Panc1 (cell line): ENCODE data around the gene SOX11. TPM values are rescaled to one million over a fixed set of nuclear protein-coding genes. Genes with fewer than 3 reads are reported as not detected.
"Not testable (repeated sequence)": the region's sequence is repeated elsewhere in the genome, so short reads cannot be mapped to it uniquely, and the experiment has no call there.

ENCODE experiments used
- ATAC-seq: fragments of 200-7000 bp; cut with Tn5 transposase; 2 replicates; pipeline ENCODE4 v1.9.1; 2020; ENCODE audit warnings: mild to moderate bottlenecking, moderate library complexity
- Bru-seq: library from RNA; stranded (reverse); fragments of 400-500 nt; gene quantifications from one replicate; lab custom pipeline; 2021; lab: Mats Ljungman, UMichigan
- BruChase-seq, 2 experiments: library from RNA; stranded (reverse); fragments of 400-500 nt; gene quantifications; one replicate each; lab custom pipeline; 2021; lab: Mats Ljungman, UMichigan
- BruUV-seq: library from RNA; stranded (reverse); fragments of 400-500 nt; replicated peaks from 2 replicates; lab custom pipeline; 2021; lab: Mats Ljungman, UMichigan
- CTCF ChIA-PET: fragments of 300-600 bp; sonication (Branson Sonifier 250); formaldehyde crosslinking; loops from one replicate; lab custom pipeline; 2022; ENCODE audit warnings: antibody characterized with exemption; lab: Charles Lee
- POLR2A ChIA-PET: fragments of 300-600 bp; sonication (Branson Sonifier 250); formaldehyde crosslinking; loops from one replicate; lab custom pipeline; 2022; ENCODE audit warnings: antibody characterized with exemption; lab: Charles Lee
- DNase-seq: peaks from one replicate; pipeline ENCODE4 v3.0.0-alpha.2; 2010; ENCODE audit warnings: low read depth, low spot score
- H3K27ac ChIP-seq: 2 replicates; pipeline ENCODE4 v1.5.1; 2011; ENCODE audit warnings: mild to moderate bottlenecking, low read length, inconsistent platforms
- H3K27me3 ChIP-seq: fragments of 200-500 bp; sonication (Bioruptor generic); 2 replicates; pipeline ENCODE4 v1.6.0; 2014; ENCODE audit warnings: low read length, inconsistent platforms; ENCODE audit not compliant: control insufficient read depth, insufficient read depth
- H3K36me3 ChIP-seq: fragments of 200-500 bp; sonication (Bioruptor generic); 2 replicates; pipeline ENCODE4 v1.5.1; 2014; ENCODE audit warnings: inconsistent platforms, mild to moderate bottlenecking, low read length, moderate library complexity; ENCODE audit not compliant: control insufficient read depth, insufficient read depth
- H3K4me1 ChIP-seq: 2 replicates; pipeline ENCODE4 v1.5.1; 2011; ENCODE audit warnings: inconsistent platforms, mild to moderate bottlenecking, low read length, moderate library complexity; ENCODE audit not compliant: control insufficient read depth, insufficient read depth
- H3K4me3 ChIP-seq, 2 experiments: 2 replicates each; pipeline ENCODE4 v1.5.1; 2011 to 2012; ENCODE audit warnings: low read depth in 2 of 2, low read length in 2 of 2, mild to moderate bottlenecking in 2 of 2, inconsistent platforms in 1 of 2, moderate library complexity in 1 of 2
- H3K9me3 ChIP-seq: fragments of 200-500 bp; sonication (Bioruptor generic); 2 replicates; pipeline ENCODE4 v1.5.1; 2014; ENCODE audit warnings: low read depth, mild to moderate bottlenecking, inconsistent platforms, low read length, moderate library complexity; ENCODE audit not compliant: control insufficient read depth, insufficient read depth
- POLR2AphosphoS5 ChIP-seq: IDR thresholded peaks from 2 replicates; pipeline ENCODE4 v1.6.1; 2012; ENCODE audit warnings: mild to moderate bottlenecking, low read depth, low read length, moderate library complexity
- SIN3A ChIP-seq: IDR thresholded peaks from 2 replicates; pipeline ENCODE4 v1.6.1; 2012; ENCODE audit warnings: low read depth, mild to moderate bottlenecking, low read length, moderate library complexity, borderline replicate concordance; ENCODE audit not compliant: insufficient read depth
- TCF7L2 ChIP-seq: IDR thresholded peaks from 2 replicates; pipeline ENCODE4 v1.6.1; 2011; ENCODE audit warnings: mild to moderate bottlenecking, low read depth, low read length, inconsistent platforms
- in situ Hi-C: cut with HindIII; loops from 2 replicates; pipeline ENCODE4 v1.10.0; 2016; ENCODE audit warnings: low sequenced_read_pairs, low pct_unique_long_range_greater_than_20kb
- intact Hi-C: fragments of 100-400 bp; cut with micrococcal nuclease; formaldehyde crosslinking; loops from one replicate; pipeline ENCODE4 v1.10.0; 2022; ENCODE audit not compliant: unreplicated experiment
- long read RNA-seq: library from polyadenylated mRNA; unstranded; transcript quantifications from one replicate; pipeline ENCODE4 v2.0.0, GENCODE V29; 2021; ENCODE audit not compliant: unreplicated experiment
- polyA plus RNA-seq: library from polyadenylated mRNA; unstranded; fragments of >200 nt; gene quantifications from one replicate; pipeline ENCODE4 v1.2.1, GENCODE V29; 2012; ENCODE audit warnings: missing spikeins; ENCODE audit not compliant: insufficient read length
- total RNA-seq: library from RNA; stranded (reverse); gene quantifications from one replicate; pipeline ENCODE4 v1.2.1, GENCODE V29; 2021; ENCODE audit not compliant: unreplicated experiment
- TF ChIP-seq, protein P1 (sequence below), 2 experiments: IDR thresholded peaks; 2 replicates each; pipeline ENCODE4 v1.6.1; 2011 to 2012; ENCODE audit warnings: low read depth in 2 of 2, control low read depth in 1 of 2, low read length in 1 of 2, mild to moderate bottlenecking in 1 of 2, moderate library complexity in 1 of 2; ENCODE audit not compliant: insufficient read depth in 1 of 2
- TF ChIP-seq, protein P2 (sequence below): fragments of 450-650 bp; IDR thresholded peaks from 2 replicates; pipeline ENCODE4 v1.5.1; 2017; ENCODE audit warnings: mild to moderate bottlenecking

SOX11 gene
- total RNA-seq, result not detected
- not detected for polyA plus RNA-seq
- percentile 11 among the genes with signal in this experiment for Bru-seq, nascent RNA
- percentile 9 among the genes with signal in this experiment for BruChase-seq, experiment 1, labeled RNA remaining after a 2-hour chase
- BruChase-seq, experiment 2, labeled RNA remaining after a 6-hour chase, result percentile 9 among the genes with signal in this experiment
- long read RNA-seq, result 0 reads

DNA sequence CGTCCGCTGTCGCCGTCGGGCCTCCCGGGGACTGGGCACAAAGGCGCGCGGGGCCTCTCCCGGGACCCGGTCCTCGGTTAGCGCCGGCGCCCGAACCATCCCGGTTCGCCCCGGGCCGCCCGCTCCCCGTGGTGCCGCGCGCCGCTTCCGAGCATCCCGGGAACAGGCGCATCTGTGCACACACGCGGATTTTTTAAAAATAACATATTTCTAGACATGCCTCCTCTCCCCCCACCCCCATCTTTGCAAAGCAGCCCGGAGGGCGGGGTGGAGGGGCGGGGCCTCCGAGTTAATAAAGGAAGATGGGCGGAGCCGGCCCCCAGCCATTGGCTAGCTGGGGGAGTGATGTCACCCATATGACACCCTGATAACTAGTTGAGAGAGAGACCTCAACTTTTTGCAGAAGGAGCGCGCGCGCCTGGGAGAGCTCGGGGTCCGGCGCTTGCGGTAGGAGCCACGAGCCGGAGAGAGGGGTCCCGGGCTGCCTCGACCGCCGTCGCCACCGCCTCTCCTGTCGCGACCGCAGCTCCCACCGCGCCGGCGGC is at the start of gene SOX11:
TSS of gene SOX11 (plus strand) at position 400 of the 545 bp plus-strand sequence. CDS start 338 bp downstream, outside the sequence.
- intact Hi-C loops, result no loop called here
- Histone ChIP-seq H3K4me1 (no peaks in the 10 kb centered on the region), H3K9me3 (no peaks in the 10 kb centered on the region), H3K27ac (no peak within 1 kb of the TSS), H3K36me3 (no peaks in the 10 kb centered on the region), H3K27me3 (no peaks in the 10 kb centered on the region), H3K4me3 (peak within 1 kb of the TSS in 1 of 2 experiments; percentile 37; a peak in 1 of 4 replicates)
- ATAC-seq, result no peak
- ChIA-PET CTCF (no interaction called here), POLR2A (no interaction called here)
- TF ChIP-seq, protein P1, sequence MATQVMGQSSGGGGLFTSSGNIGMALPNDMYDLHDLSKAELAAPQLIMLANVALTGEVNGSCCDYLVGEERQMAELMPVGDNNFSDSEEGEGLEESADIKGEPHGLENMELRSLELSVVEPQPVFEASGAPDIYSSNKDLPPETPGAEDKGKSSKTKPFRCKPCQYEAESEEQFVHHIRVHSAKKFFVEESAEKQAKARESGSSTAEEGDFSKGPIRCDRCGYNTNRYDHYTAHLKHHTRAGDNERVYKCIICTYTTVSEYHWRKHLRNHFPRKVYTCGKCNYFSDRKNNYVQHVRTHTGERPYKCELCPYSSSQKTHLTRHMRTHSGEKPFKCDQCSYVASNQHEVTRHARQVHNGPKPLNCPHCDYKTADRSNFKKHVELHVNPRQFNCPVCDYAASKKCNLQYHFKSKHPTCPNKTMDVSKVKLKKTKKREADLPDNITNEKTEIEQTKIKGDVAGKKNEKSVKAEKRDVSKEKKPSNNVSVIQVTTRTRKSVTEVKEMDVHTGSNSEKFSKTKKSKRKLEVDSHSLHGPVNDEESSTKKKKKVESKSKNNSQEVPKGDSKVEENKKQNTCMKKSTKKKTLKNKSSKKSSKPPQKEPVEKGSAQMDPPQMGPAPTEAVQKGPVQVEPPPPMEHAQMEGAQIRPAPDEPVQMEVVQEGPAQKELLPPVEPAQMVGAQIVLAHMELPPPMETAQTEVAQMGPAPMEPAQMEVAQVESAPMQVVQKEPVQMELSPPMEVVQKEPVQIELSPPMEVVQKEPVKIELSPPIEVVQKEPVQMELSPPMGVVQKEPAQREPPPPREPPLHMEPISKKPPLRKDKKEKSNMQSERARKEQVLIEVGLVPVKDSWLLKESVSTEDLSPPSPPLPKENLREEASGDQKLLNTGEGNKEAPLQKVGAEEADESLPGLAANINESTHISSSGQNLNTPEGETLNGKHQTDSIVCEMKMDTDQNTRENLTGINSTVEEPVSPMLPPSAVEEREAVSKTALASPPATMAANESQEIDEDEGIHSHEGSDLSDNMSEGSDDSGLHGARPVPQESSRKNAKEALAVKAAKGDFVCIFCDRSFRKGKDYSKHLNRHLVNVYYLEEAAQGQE (IDR thresholded peaks at IDR 0.05; ENCODE audit: insufficient read depth in 1 of 2, low read depth in 2 of 2, low read length in 1 of 2), result no peak
- no peak for TF ChIP-seq SIN3A
- BruUV-seq, result no TSS peak
- in situ Hi-C loops, result no loop called here
- no peak for DNase-seq

DNA sequence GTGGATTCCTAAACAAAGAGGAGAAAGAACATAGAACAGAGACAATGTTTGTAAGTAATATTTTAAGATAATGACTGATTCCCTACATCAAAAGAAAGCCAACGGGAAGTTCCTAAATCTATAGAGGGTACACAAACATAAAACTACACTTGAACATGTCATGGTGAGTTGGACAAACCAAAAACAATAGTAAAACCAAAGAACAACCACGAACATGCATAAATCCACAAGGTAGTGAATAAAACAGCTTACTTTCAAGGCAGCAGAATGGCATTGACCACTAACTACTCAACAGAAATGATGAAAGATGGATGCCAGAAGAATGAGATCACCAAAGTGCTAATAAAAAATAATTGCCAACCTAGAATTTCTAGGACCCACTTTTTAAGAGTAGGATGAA is 39.5 kb upstream of the SOX11 start:
- in situ Hi-C loops, H3K27me3 ChIP-seq, BruUV-seq, H3K9me3 ChIP-seq, H3K27ac ChIP-seq, CTCF ChIA-PET, H3K36me3 ChIP-seq, H3K4me3 ChIP-seq, POLR2A ChIA-PET, H3K4me1 ChIP-seq, ATAC-seq, intact Hi-C loops, DNase-seq: not testable (repeated sequence)

DNA sequence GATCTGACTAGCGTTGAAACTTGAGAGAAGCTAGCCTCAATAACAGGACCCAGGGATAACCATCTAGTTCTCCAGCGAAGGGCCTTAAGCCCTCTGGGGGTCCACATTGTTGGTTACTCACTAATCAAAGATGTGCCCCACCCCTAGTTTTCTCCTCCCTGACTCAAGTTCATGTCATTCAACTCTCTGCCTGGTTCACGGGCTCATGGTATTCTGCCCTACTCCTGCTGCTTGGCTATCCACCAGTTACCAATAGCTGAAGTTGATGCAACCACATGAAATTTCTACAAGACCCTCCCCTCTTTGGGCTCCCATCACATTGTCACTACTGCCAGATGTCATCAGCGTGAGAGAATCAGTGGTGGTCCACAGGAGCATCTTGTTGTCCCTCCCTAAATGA is 38.4 kb upstream of the SOX11 start:
- intact Hi-C loops, result not testable (repeated sequence)

DNA sequence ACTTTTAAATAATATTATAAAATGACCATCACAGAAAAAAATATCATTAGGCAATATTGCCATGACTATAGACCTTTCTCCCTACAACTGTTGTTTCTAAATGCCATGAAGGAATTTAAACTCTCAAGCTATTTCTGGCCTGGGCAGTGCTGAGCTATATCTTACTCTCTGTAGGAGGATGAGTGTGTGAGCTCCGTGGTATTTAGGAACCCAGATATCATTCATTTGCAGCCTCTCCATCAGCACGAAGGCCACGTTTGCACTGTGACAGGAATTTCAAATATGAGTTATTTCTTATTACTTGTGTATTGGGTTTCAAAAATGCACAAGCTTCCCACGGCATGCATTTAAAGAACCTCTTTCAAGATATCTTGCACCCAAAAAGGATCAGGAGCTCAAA is 35.0 kb upstream of the SOX11 start:
- no peaks in the 10 kb centered on the region for H3K9me3 ChIP-seq
- no peak for ATAC-seq
- CTCF ChIA-PET, result no interaction called here
- DNase-seq, result no peak
- intact Hi-C loops, result no loop called here
- no peak overlapping the region for H3K4me3 ChIP-seq
- in situ Hi-C loops, result no loop called here
- POLR2A ChIA-PET, result no interaction called here
- TF ChIP-seq SIN3A (no peak), POLR2AphosphoS5 (no peak), TCF7L2 (no peak)
- TF ChIP-seq, protein P2, sequence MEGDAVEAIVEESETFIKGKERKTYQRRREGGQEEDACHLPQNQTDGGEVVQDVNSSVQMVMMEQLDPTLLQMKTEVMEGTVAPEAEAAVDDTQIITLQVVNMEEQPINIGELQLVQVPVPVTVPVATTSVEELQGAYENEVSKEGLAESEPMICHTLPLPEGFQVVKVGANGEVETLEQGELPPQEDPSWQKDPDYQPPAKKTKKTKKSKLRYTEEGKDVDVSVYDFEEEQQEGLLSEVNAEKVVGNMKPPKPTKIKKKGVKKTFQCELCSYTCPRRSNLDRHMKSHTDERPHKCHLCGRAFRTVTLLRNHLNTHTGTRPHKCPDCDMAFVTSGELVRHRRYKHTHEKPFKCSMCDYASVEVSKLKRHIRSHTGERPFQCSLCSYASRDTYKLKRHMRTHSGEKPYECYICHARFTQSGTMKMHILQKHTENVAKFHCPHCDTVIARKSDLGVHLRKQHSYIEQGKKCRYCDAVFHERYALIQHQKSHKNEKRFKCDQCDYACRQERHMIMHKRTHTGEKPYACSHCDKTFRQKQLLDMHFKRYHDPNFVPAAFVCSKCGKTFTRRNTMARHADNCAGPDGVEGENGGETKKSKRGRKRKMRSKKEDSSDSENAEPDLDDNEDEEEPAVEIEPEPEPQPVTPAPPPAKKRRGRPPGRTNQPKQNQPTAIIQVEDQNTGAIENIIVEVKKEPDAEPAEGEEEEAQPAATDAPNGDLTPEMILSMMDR, result no peak
- TF ChIP-seq, protein P1 (IDR thresholded peaks at IDR 0.05; ENCODE audit: insufficient read depth in 1 of 2, low read depth in 2 of 2, low read length in 1 of 2), result no peak
- H3K27me3 ChIP-seq, result no peaks in the 10 kb centered on the region
- H3K36me3 ChIP-seq, result no peaks in the 10 kb centered on the region
- H3K27ac ChIP-seq, result no peak overlapping the region
- H3K4me1 ChIP-seq, result no peaks in the 10 kb centered on the region
- no TSS peak for BruUV-seq

More for the DNA sequence above, 38.4 kb upstream of the SOX11 start:
- in situ Hi-C loops, H3K27me3 ChIP-seq, ATAC-seq, H3K27ac ChIP-seq, CTCF ChIA-PET, H3K4me3 ChIP-seq, H3K4me1 ChIP-seq, H3K9me3 ChIP-seq, BruUV-seq, DNase-seq, H3K36me3 ChIP-seq, POLR2A ChIA-PET: not testable (repeated sequence)
